ENCODE measurements around the gene RGPD6. TPM values are rescaled to one million over a fixed set of nuclear protein-coding genes. Genes with fewer than 3 reads are reported as not detected.
"Not testable (repeated sequence)": the region's sequence is repeated elsewhere in the genome, so short reads cannot be mapped to it uniquely, and the experiment has no call there.

RGPD6 gene
- total RNA-seq, 1 experiment from 2014 or later, result 19.7 TPM

GRCh38 chr2:110465312-110465711, 111.7 kb downstream of the RGPD6 start:
- H3K36me3 ChIP-seq (replicated peaks; ENCODE audit: control insufficient read depth, insufficient read depth, low read length); DNase-seq; H3K27me3 ChIP-seq (ENCODE audit: control insufficient read depth, insufficient read depth, low read length); H3K4me3 ChIP-seq (ENCODE audit: insufficient read depth, low read depth, low read length): not testable (repeated sequence)

Other genes starting within 250 kb of the RGPD6 start
- gene LIMS4, start 104.4 kb downstream of the RGPD6 start, total RNA-seq (2014; rRNA removed; shearing (Covaris generic)), result 0.07 TPM in 1 of 2 replicates, not detected in the other
- gene BUB1, start 100.8 kb upstream of the RGPD6 start, total RNA-seq (2014; rRNA removed; shearing (Covaris generic)), result 136 and 169 TPM in 2 replicates
- 2.7 and 6.0 TPM in 2 replicates for gene ACOXL, start 155.4 kb upstream of the RGPD6 start, total RNA-seq (2014; rRNA removed; shearing (Covaris generic))

Data from H7 (cell line).